ENCODE data around the gene MBD3. TPM values are rescaled to one million over a fixed set of nuclear protein-coding genes. Genes with fewer than 3 reads are reported as not detected.
"Not testable (repeated sequence)": the region's sequence is repeated elsewhere in the genome, so short reads cannot be mapped to it uniquely, and the experiment has no call there.

Gene MBD3
- polyA plus RNA-seq, 1 donor (not counting 4 experiments of a cell fraction or from before 2014, with no cell fraction given) = 16.6 TPM

DNA sequence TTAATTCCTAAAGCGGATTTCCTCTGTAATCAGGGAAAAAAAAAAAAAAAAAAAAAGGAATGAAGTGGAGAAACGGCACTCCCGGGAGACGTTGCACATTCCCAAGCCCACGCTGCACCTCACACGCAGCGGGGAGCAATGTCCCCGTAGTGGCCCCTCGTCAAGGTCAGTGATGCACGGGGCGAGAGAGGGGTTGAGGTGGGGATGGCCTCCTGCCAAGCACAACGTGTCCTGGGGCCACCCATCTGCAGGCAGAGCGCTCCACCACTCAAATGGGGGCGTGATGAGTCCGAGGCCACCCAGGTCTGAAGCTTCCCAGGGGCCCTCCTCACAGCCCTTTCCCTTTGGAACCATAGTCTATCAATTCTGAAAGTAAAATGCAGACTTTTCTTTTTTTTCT lies 53.7 kb downstream of the MBD3 start:
- Histone ChIP-seq H3K4me3 (ENCODE audit: control insufficient read depth in 2 of 3, extremely low read depth in 1 of 3, insufficient read depth in 2 of 3, low read depth in 1 of 3, low read length in 3 of 3) (no peak overlapping the region), H2AFZ (ENCODE audit: control insufficient read depth, low read length) (no peak overlapping the region), H3K79me2 (ENCODE audit: control insufficient read depth, insufficient read depth, low read length) (no peaks in the 10 kb centered on the region), H3K27me3 (ENCODE audit: control insufficient read depth, extremely low read depth, insufficient read depth, low read length) (peaks cover 6% of the 10 kb centered on the region), H3K4me2 (ENCODE audit: control insufficient read depth, extremely low read depth, insufficient read depth, low read depth, low read length) (no peak overlapping the region), H4K20me1 (ENCODE audit: control insufficient read depth, extremely low read depth, insufficient read depth, low read length) (no peaks in the 10 kb centered on the region), H3K4me1 (ENCODE audit: control insufficient read depth, extremely low read depth, insufficient read depth, low read length) (no peaks in the 10 kb centered on the region), H3K9ac (ENCODE audit: control insufficient read depth, extremely low read depth, insufficient read depth, low read length) (no peak overlapping the region), H3K27ac (ENCODE audit: control insufficient read depth, insufficient read depth, low read length) (no peak overlapping the region), H3K9me1 (ENCODE audit: control insufficient read depth, extremely low read depth, insufficient read depth, low read length) (no peaks in the 10 kb centered on the region), H3K36me3 (ENCODE audit: control insufficient read depth in 2 of 2, extremely low read depth in 1 of 2, insufficient read depth in 2 of 2, low read length in 2 of 2) (no peaks in the 10 kb centered on the region), H3K9me3 (ENCODE audit: control insufficient read depth, low read depth, low read length) (no peaks in the 10 kb centered on the region)
- dilution Hi-C loops (cut with MboI; ENCODE audit: extremely low pct_ligation_motif_present, low sequenced_read_pairs) = no loop called here
- DNase-seq (ENCODE audit: low read depth, low spot score) = no peak
- TF ChIP-seq EZH2 (IDR thresholded peaks at IDR 0.05; ENCODE audit: low read length) = no peak
- TF ChIP-seq, protein P1, sequence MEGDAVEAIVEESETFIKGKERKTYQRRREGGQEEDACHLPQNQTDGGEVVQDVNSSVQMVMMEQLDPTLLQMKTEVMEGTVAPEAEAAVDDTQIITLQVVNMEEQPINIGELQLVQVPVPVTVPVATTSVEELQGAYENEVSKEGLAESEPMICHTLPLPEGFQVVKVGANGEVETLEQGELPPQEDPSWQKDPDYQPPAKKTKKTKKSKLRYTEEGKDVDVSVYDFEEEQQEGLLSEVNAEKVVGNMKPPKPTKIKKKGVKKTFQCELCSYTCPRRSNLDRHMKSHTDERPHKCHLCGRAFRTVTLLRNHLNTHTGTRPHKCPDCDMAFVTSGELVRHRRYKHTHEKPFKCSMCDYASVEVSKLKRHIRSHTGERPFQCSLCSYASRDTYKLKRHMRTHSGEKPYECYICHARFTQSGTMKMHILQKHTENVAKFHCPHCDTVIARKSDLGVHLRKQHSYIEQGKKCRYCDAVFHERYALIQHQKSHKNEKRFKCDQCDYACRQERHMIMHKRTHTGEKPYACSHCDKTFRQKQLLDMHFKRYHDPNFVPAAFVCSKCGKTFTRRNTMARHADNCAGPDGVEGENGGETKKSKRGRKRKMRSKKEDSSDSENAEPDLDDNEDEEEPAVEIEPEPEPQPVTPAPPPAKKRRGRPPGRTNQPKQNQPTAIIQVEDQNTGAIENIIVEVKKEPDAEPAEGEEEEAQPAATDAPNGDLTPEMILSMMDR (optimal IDR thresholded peaks at IDR 0.05 in 1 of 3, IDR thresholded peaks at IDR 0.05 in 1 of 3, conservative IDR thresholded peaks at IDR 0.05 in 1 of 3; ENCODE audit: extremely low read depth in 1 of 3, insufficient read depth in 2 of 3, low read length in 3 of 3) = no peak
- no peak for FAIRE-seq

GRCh38 chr19:1535699-1536098 lies 57.0 kb downstream of the MBD3 start:
- dilution Hi-C loops (cut with MboI; ENCODE audit: extremely low pct_ligation_motif_present, low sequenced_read_pairs); FAIRE-seq; H2AFZ ChIP-seq (ENCODE audit: control insufficient read depth, low read length); H3K79me2 ChIP-seq (ENCODE audit: control insufficient read depth, insufficient read depth, low read length); H3K9me1 ChIP-seq (ENCODE audit: control insufficient read depth, extremely low read depth, insufficient read depth, low read length); DNase-seq (ENCODE audit: low read depth, low spot score); H3K4me3 ChIP-seq (ENCODE audit: control insufficient read depth in 2 of 3, extremely low read depth in 1 of 3, insufficient read depth in 2 of 3, low read depth in 1 of 3, low read length in 3 of 3); H3K27ac ChIP-seq (ENCODE audit: control insufficient read depth, insufficient read depth, low read length); H3K36me3 ChIP-seq (ENCODE audit: control insufficient read depth in 2 of 2, extremely low read depth in 1 of 2, insufficient read depth in 2 of 2, low read length in 2 of 2); H3K27me3 ChIP-seq (ENCODE audit: control insufficient read depth, extremely low read depth, insufficient read depth, low read length); H3K9ac ChIP-seq (ENCODE audit: control insufficient read depth, extremely low read depth, insufficient read depth, low read length); H3K4me2 ChIP-seq (ENCODE audit: control insufficient read depth, extremely low read depth, insufficient read depth, low read depth, low read length); H3K4me1 ChIP-seq (ENCODE audit: control insufficient read depth, extremely low read depth, insufficient read depth, low read length); H4K20me1 ChIP-seq (ENCODE audit: control insufficient read depth, extremely low read depth, insufficient read depth, low read length); H3K9me3 ChIP-seq (ENCODE audit: control insufficient read depth, low read depth, low read length): not testable (repeated sequence)

DNA sequence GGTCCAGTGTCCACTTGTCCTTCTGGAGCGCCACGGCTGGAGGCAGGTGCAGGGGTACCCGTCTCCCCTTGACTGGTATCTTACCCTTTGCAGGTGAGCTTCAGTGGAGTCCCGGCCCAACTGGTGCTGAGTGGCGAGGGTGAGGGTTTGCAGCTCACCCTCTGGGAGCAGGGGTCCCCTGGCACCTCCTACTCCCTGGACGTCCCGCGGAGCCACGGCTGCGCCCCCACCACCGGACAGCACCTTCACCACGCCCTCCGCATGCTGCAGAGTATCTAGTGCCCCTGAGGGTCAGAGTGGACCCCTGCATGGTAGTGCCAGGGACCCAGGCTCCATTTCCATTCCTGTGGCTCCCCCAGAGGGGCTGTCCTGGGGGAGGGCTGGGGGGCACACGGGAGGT lies 57.7 kb downstream of the MBD3 start:
- Histone ChIP-seq H3K4me2 (ENCODE audit: control insufficient read depth, extremely low read depth, insufficient read depth, low read depth, low read length) (no peak overlapping the region), H4K20me1 (ENCODE audit: control insufficient read depth, extremely low read depth, insufficient read depth, low read length) (no peaks in the 10 kb centered on the region), H3K27ac (ENCODE audit: control insufficient read depth, insufficient read depth, low read length) (no peak overlapping the region), H3K79me2 (ENCODE audit: control insufficient read depth, insufficient read depth, low read length) (no peaks in the 10 kb centered on the region), H3K9me3 (ENCODE audit: control insufficient read depth, low read depth, low read length) (no peaks in the 10 kb centered on the region), H3K36me3 (ENCODE audit: control insufficient read depth in 2 of 2, extremely low read depth in 1 of 2, insufficient read depth in 2 of 2, low read length in 2 of 2) (no peaks in the 10 kb centered on the region), H3K4me3 (ENCODE audit: control insufficient read depth in 2 of 3, extremely low read depth in 1 of 3, insufficient read depth in 2 of 3, low read depth in 1 of 3, low read length in 3 of 3) (no peak overlapping the region), H3K27me3 (ENCODE audit: control insufficient read depth, extremely low read depth, insufficient read depth, low read length) (no peaks in the 10 kb centered on the region), H3K9me1 (ENCODE audit: control insufficient read depth, extremely low read depth, insufficient read depth, low read length) (no peaks in the 10 kb centered on the region), H2AFZ (ENCODE audit: control insufficient read depth, low read length) (no peak overlapping the region), H3K4me1 (ENCODE audit: control insufficient read depth, extremely low read depth, insufficient read depth, low read length) (no peaks in the 10 kb centered on the region), H3K9ac (ENCODE audit: control insufficient read depth, extremely low read depth, insufficient read depth, low read length) (no peak overlapping the region)
- DNase-seq (ENCODE audit: low read depth, low spot score) (no peak), FAIRE-seq (no peak)
- TF ChIP-seq, protein P1 (optimal IDR thresholded peaks at IDR 0.05 in 1 of 3, IDR thresholded peaks at IDR 0.05 in 1 of 3, conservative IDR thresholded peaks at IDR 0.05 in 1 of 3; ENCODE audit: extremely low read depth in 1 of 3, insufficient read depth in 2 of 3, low read length in 3 of 3) = no peak
- TF ChIP-seq EZH2 (IDR thresholded peaks at IDR 0.05; ENCODE audit: low read length) = no peak
- dilution Hi-C loops (cut with MboI; ENCODE audit: extremely low pct_ligation_motif_present, low sequenced_read_pairs) = no loop called here
